Stimulated activated CD8-positive, alpha-beta memory T cell treated with anti-CD3 and anti-CD28 coated beads, Interleukin-12 subunit alpha, Interleukin-12 subunit beta, amount 100 ng/mL, for 24 hours (primary cell): Measurements from ENCODE around the gene GPR37L1.
"Not testable (repeated sequence)": the region's sequence is repeated elsewhere in the genome, so short reads cannot be mapped to it uniquely, and the experiment has no call there.

Experiments
- DNase-seq: peaks from one replicate; pipeline ENCODE4 v3.0.0-alpha.2; 2020; ENCODE audit errors: extremely low read depth

Gene GPR37L1

DNA sequence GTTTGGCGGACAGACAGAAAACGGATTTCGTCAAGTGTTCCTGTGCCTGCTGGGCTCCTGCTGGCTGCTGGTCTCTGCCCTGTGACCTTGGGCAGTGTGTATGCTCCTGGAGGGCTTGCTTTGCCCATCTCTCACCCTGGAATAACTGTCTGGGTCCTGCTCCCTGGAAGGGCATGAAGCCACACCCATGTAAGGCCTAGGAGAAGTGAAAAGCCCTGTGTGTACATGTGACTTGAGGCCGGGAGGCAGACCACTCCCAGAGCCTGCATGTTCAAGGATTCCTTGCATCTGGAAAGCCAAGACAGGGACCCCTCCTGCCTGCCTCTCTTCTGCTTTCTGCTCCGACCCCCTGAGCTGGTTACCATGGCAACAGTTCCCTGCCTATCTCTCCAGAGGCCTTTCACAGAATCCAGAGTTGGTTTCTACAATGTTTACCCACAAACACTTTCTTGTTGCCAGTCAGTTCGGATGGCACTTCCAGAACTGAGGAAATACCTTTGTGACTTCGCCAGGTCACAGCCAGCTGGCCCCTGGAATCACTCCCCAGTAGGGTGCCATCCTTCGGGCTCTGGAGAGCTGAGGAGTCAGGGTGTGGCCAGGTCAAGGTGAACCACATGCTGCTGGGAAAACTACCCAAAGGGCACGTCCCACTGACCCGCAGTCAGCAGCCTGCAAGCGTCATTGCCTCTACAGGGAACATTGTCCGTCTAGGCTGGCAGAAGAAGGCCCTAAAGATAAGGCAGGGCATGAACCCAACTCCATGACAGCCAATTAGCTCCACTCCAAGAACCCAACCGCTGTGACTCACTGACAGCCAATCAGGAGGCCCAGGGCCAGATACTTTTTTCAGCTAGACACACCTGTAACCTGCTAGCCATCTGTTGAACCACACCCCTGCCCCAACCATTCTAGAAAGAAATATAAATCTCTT is 14.7 kb upstream of the GPR37L1 start:
- no peak for DNase-seq

DNA sequence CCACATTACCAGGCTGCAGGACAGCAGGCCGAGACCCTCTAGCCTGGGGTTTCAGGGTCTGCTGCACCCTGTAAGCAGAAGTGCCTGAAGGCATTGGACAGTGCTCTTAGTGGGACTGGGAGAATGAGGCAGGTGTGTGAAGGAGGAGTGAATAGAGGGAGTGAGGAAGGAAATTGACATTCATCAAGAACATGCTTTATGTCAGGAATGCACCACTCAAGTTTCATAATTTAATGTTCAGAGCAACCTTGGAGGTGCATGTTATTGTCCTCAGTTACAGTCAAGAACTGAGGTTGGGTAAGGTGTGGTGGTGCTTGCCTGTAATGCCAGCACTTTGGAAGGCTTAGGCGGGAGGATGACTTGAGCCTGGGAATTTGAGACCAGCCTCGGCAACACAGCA is 11.7 kb upstream of the GPR37L1 start:
- no peak for DNase-seq

DNA sequence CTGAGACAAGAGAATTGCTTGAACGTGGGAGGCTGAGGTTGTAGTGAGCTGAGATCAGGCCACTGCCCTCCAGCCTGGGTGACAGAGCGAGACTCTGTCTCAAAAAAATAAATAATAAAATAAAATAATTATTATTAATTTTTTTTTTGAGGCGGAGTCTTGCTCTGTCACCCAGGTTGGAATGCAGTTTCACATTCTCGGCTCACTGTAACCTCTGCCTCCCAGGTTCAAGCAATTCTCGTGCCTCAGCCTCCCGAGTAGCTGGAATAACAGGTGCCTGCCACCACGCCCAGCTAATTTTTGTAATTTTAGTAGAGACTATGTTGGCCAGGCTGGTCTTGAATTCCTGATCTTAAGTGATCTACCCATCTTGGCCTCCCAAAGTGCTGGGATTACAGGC is 11.1 kb upstream of the GPR37L1 start:
- not testable (repeated sequence) for DNase-seq

DNA sequence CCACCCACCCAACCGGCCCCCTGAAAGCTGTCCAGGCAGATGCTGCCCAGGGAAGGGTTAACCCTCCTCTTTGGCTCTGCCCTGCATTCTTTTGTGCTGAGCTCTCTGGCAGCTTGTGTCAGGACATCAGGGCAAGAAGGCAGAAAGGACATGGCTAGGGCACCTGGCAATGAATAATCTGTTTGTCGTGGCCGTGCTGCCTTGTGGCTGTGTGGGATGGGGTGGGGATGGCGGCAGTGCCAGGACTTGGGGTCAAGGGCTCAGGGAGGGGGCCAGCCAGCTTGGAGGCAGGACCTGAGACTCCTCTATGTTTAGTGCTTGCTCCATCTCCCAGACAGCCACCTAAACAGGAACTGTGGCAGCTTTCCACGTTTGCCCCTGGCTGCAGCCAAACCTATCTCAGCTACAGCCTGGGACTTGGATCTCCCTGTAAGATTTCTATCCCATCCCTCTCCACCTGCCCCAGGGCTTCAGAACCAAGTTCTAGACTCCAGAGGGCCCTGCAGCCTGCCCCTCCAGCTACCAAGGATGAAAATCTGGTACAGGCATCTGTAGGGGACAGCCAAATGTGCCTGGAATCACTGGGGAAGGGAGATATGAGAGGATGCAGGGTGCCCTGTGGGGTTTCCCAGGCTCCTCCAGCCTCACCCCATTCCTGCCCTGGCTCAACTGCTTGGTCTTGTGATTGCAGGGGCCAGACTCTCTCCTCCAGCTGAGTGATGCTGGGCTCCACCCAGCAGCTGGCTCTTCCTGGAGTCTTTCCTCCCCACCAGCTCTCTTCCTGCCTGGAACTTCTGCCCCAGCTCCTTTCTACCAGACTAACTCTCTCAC is 9.6 kb upstream of the GPR37L1 start:
- DNase-seq, result no peak

DNA sequence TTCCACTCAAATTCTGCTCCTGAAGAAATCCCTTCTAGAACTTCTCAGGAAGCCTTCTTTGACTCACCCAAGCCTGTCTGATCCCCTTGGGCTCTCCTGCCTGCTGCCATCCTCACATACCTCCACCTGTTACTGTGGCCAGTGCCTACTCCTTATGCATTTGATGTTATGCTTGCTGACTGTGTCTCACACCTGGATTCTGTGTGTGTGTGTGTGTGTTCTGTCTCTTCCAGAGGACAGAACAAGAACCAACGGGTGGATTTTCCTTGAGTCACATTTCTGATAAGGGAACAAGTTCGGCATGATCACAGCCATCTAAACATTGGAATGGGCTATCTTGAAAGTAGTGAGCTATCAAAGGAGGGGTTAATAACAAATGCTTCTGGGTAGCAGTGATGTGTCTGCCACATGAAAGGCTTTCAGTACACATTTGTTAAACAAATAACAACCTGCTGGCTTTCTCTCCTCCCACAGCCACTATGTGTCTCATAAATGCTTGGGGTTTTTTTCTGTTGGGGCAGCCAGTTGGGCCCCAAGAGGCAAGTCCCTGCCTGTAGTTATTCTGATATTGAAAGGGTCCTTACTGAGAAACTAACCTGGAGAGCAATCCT is 8.9 kb upstream of the GPR37L1 start:
- no peak for DNase-seq

DNA sequence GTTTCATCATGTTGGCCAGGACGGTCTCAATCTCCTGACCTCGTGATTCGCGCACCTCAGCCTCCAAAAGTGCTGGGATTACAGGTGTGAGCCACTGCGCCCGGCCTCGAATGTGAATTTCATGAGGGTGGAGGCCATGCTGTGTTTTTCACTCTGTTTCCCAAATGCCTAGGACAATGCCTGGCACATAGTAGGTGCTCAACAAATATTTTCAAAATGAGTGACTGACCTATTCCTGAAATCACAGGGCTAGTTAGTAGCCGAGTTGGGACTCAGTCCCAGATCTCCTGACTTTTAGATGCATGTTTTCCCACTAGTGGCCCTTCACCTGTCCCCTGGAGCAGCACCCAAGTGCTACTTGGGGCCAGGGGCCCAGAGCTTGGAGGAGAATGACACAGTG is 6.4 kb upstream of the GPR37L1 start:
- DNase-seq, result no peak

DNA sequence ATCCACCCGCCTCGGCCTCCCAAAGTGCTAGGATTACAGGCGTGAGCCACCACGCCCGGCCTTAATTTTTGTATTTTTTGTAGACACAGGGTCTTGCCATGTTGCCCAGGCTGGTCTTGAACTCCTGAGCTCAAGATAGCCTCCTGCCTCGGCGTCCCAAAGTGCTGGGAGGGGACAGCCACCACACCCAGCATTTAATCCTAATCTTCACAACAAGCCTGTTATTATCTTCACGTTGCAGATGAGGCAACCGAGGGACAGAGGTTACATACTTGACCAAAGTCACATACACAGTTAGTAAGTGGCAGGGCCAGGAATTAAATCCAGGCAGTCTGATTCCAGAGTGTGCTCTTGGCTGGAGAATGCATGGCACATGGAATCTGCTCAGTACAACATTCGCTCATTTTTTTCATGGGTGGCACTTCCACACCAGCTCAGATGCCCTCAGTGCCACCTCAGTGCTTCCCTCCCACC is 4.8 kb upstream of the GPR37L1 start:
- no peak for DNase-seq

DNA sequence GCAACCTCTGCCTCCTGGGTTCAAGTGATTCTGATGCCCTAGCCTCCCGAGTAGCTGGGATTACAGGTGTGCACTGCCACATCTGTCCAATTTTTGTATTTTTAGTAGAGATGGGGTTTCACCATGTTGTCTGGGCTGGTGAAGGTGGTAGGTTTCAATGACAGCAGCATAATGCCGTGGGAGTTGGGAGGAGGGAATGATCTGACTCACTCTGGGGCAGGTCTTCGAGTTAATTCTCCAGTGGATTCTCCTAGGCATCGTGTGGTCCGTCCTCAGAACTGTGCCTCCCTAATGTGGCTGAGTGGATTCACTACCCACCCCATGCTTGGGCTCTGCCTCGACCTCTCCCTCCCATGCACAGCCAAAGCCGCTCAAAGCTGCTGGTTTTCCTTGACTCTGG is 1.7 kb upstream of the GPR37L1 start:
- DNase-seq, result no peak

DNA sequence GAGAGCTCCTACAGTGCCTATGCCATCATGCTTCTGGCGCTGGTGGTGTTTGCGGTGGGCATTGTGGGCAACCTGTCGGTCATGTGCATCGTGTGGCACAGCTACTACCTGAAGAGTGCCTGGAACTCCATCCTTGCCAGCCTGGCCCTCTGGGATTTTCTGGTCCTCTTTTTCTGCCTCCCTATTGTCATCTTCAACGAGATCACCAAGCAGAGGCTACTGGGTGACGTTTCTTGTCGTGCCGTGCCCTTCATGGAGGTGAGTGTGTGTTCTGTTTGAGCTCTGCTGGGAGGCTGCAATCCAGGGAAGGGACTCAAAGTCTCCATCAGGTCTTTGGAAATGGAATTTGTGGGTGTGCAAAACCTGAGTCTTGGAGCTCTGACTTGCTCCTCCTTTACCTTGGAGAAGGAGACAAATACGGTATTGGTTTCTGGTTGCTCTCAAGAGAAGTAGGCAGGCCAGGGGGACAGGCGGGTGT is 658 bp downstream of the GPR37L1 start:
- no peak for DNase-seq

DNA sequence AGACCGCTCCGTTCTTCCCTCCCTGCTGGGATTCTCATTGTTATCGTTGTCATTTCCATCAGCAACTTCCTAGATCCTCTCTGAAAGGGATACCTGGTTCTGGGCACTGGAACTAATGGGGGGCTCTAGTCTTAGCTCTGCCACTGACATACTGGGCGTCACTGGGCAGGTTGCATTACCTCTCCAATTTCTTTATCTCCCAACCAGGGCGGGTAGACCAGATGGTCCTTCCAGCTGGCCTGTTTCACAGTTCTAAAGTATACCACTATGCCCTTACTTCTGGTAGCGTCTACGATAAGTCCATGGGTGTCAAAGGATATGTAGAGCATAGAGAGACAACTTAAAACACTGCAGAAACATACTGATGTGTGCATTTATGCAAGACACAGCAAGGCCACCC is 1.4 kb downstream of the GPR37L1 start:
- no peak for DNase-seq

DNA sequence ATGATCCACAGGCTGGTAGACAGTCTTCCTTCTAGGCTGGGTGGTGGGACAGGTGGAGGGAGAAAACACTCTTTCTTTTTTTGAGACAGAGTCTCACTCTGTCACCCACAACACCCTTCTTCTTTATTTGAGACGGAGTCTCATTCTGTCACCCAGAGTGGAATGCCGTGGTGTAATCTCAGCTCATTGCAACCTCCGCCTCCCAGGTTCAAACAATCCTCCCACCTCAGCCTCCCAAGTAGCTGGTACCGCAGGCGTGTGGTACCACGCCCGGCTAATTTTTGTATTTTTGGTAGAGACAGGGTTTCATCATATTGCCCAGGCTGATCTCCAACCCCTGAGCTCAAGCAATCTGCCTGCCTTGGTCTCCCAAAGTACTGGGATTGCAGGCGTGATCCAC is 2.9 kb downstream of the GPR37L1 start:
- no peak for DNase-seq

DNA sequence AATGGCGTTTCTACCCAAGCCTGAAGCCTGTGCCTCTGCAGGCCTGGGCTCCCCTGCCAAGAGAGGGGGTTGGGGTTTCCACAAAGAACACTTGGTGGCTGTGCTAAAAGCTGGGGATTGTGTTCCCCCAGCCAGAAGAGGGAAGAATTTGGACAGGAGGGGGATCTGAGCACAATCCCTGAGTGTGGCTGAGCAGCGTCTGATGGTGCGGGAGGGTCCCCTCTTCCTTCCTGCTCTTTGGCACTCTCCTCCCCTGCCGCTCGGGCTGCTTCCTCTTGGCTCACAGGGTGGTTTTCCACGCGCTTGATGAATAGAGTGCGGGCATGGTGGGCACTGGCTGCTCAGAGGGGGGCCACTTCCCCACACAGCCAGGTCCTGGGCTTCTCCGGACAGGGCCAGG is 3.7 kb downstream of the GPR37L1 start:
- no peak for DNase-seq

DNA sequence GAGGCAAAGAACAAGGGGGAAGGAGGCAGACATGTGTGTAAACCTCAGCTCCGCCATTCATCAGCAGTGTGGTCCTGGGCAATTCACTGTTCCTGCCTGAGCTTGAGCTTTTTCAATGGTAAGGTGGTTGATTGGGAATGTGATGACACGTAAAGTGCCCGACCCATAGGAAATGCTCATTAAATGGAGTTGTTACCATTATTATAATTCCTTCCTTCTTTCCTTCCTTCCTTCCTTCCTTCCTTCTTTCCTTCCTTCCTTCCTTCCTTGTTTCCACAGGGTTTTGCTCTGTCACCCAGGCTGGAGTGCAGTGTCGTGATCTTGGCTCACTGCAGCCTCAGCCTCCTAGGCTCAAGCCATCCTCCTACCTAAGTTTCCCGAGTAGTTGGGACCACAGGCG is 4.3 kb downstream of the GPR37L1 start:
- DNase-seq, result no peak

DNA sequence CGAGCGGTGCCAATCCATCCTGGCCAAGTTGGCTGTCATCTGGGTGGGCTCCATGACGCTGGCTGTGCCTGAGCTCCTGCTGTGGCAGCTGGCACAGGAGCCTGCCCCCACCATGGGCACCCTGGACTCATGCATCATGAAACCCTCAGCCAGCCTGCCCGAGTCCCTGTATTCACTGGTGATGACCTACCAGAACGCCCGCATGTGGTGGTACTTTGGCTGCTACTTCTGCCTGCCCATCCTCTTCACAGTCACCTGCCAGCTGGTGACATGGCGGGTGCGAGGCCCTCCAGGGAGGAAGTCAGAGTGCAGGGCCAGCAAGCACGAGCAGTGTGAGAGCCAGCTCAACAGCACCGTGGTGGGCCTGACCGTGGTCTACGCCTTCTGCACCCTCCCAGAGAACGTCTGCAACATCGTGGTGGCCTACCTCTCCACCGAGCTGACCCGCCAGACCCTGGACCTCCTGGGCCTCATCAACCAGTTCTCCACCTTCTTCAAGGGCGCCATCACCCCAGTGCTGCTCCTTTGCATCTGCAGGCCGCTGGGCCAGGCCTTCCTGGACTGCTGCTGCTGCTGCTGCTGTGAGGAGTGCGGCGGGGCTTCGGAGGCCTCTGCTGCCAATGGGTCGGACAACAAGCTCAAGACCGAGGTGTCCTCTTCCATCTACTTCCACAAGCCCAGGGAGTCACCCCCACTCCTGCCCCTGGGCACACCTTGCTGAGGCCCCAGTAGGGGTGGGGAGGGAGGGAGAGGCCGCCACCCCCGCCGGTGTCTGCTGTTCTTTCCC is 5.3 kb downstream of the GPR37L1 start:
- no peak for DNase-seq

DNA sequence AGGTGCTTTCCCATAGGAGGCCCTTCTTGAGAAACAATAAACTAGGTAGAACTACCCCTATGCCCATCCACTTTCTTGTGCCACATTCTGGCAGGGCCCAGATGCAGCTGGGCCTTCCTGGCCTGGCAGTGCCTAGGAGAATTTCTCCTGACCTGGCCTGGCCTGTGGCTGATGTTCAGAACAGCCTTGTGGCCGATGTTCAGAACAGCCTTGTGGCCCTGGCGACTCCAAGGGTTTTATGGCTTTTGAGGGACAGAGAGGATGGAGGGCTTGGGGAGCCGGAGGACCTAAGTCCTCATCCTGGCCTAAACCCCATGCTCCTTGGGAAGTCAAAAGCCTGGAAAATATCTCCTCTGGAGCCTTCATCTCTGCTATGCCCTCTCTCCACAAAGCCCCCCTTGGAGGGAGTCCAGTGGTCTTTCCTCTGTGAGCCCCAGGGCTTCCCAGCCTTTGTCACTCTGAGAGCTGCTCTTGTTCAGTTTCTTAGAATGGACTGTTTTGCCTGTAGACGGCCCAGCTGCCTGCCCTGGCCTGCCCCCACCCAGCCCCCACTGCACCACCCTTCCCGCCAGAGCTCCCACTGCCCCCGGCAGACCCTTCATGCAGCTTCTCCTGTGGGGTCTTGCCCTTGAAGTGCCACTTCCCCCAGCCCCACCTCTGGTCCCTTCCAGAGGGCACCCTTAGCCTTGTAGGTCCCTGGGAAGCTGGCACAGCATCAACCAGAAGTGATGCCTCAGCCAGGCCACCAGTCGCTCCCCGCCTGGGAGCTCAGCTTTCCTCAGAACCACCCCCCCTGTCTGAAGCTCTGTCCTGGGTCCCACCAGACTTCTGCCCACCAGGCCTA is 7.0 kb downstream of the GPR37L1 start:
- DNase-seq, result no peak

DNA sequence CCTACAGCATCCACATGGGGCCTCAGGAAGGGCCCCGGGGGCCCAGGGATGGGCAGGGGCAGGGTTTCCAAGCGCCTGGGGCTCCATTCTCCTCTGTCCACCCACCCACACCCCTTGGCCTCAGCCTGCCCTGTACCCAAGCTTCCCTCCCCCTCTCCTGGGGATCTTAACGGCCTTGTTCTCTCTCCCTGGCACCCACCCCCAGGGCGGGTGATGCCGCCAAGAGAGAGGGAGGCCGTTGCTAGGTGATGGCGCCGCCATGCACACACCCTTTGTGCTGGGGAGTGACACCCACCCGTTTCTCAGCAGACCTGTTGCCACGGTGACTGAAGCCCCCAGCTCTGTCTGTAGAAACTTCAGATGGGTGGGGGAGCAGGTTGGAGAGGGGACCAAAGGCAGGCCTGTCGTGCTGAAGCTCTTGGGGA is 7.6 kb downstream of the GPR37L1 start:
- no peak for DNase-seq

DNA sequence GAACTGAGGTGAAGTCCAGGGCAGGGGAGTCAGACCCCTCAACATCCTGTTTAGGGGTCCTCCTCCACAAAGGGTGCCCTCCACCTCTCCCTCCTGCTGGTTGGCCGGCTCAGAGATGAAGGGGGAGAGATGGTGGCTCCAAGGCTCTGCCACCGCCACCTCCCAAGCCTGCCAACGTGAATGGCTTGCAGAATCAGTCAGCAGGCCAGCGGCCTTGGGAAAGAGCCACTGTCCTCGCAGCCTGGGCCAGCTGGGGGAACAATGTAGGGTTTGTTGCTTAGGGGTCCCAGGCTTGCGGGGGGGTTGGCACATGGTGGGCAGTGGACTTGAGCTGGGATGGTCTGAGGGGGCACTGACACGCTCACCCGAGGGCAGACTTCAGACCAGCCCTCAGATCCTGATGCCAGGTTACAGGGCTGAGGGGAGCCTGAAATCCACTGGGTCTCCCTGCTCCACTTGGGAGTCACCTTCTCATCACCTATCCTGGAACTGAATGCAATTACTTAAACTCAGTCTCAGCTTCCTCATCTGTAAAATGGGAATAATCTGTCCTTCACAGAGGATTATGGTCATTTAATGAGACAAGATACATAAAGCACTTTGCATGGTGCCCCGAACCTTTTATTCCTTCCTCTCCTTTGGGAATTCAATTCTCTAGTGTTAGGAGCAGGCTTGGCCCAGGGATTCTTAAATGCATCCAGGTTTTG is 8.3 kb downstream of the GPR37L1 start:
- DNase-seq, result no peak

DNA sequence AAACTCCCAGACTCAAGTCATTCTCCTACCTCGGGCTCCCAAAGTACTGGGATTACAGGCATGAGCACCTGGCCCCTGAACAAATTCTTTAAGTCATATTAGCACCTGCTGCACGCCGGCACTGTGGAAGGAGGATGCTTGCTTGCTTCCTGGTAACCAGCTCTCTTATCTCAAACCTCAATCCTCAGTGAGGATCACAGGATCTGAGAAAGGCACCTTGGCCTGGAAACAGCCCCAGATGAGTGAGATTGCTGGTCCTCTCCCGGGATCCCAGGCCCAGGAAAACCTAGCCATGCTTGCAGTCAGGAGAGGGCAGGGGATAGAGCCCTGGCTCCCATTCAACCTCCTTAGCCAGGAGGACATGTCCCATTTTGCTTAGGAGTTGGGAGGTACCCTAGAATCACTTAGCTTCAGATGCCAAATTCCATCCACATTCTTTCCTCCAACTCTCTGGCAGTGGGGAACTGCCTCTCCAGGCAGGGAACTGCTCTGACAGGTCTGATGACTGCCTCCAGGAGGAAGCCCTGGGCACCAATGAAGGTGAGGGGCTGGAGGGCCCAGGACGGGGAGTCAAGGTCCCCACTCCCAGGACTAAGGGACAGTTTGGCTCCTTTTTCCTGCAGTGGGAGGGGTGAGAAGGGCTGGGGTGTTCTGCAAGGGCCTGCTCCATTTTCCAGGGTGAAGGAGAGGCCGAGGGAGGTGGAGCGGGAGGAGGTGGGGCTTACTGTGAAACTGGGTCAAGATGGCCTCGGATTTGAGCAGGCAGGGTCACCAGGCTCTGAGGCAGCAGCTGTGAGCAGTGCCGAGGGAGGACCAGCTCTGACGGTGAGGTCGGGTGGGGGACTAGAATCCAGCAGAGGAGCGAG is 9.5 kb downstream of the GPR37L1 start:
- DNase-seq, result no peak

DNA sequence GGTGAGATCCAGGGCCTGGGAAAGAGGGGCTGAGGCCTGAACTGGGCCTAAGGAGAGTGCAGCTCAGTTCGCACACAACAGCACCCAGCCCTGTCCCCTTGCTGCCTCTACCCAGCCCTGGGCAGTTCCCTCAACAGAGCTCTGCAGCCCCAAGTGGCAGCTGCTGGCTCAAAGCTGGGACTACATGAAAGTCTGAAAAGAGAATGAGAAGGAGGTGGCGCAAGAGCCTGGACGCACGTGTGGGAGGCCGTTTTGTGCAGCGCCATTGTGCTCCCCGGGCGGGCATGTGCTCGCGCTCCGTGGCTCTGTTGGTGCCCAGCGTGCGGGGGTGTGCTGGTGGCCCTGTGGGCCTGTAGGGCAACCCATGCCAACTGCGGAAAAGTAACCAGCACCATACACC is 10.3 kb downstream of the GPR37L1 start:
- no peak for DNase-seq
